Activated T-helper 2 cell treated with anti-CD3 and anti-CD28 coated beads, Interferon-gamma antibody, Interleukin-2, Interleukin-4, amounts not matched to agents 10 μg/mL and 5 μg/mL and 100 μg/mL, durations not matched to agents 14 hours and 24 hours and 36 hours (primary cell): Measurements from ENCODE around the gene MX1. TPM values are rescaled to one million over a fixed set of nuclear protein-coding genes. Genes with fewer than 3 reads are reported as not detected.

Source experiments
- DNase-seq: peaks from one replicate; pipeline ENCODE4 v3.0.0; 2021; ENCODE audit warnings: low spot score
- H3K27ac Mint-ChIP-seq: one replicate; pipeline ENCODE4 v1.8.0; 2021; ENCODE audit warnings: mixed read lengths
- H3K27me3 Mint-ChIP-seq: one replicate; pipeline ENCODE4 v1.8.0; 2021; ENCODE audit warnings: low read depth, mixed read lengths
- H3K36me3 Mint-ChIP-seq: one replicate; pipeline ENCODE4 v1.8.0; 2021; ENCODE audit warnings: low read depth, mixed read lengths
- H3K4me1 Mint-ChIP-seq: one replicate; pipeline ENCODE4 v1.8.0; 2021; ENCODE audit warnings: low read depth, mixed read lengths
- H3K4me3 Mint-ChIP-seq: one replicate; pipeline ENCODE4 v1.8.0; 2021; ENCODE audit warnings: low read depth, mild to moderate bottlenecking, moderate library complexity, mixed read lengths
- H3K9me3 Mint-ChIP-seq: one replicate; pipeline ENCODE4 v1.8.0; 2021; ENCODE audit warnings: mixed read lengths
- intact Hi-C: fragments of 100-400 bp; cut with micrococcal nuclease; formaldehyde crosslinking; loops from one replicate; pipeline ENCODE4 v1.15.1; 2023
- total RNA-seq: library from RNA; stranded (reverse); gene quantifications from 2 replicates; pipeline ENCODE4 v1.2.3, GENCODE V29; 2022

The MX1 gene
- total RNA-seq, 1 donor from 2014 or later: 26.7 TPM

- H3K4me1 Mint-ChIP-seq: no peaks in the 10 kb centered on the region
- no peaks in the 10 kb centered on the region for H3K9me3 Mint-ChIP-seq
- intact Hi-C loops: no loop called here
- no peak for DNase-seq
- H3K27me3 Mint-ChIP-seq: no peaks in the 10 kb centered on the region
- no peak overlapping the region for H3K27ac Mint-ChIP-seq
- peaks cover 12% of the 10 kb centered on the region for H3K36me3 Mint-ChIP-seq
- no peak overlapping the region for H3K4me3 Mint-ChIP-seq
These were observed 27.8 kb upstream of the MX1 start for GRCh38 chr21:41398251-41398650.

- Mint-ChIP-seq H3K4me1 (no peaks in the 10 kb centered on the region), H3K27ac (no peak overlapping the region), H3K9me3 (no peaks in the 10 kb centered on the region), H3K27me3 (no peaks in the 10 kb centered on the region), H3K4me3 (no peak overlapping the region), H3K36me3 (peaks cover 12% of the 10 kb centered on the region)
- intact Hi-C loops: no loop called here
- DNase-seq: no peak
These were observed 27.2 kb upstream of the MX1 start for GRCh38 chr21:41398831-41399230.

- Mint-ChIP-seq H3K27ac (no peak overlapping the region), H3K36me3 (peaks cover 15% of the 10 kb centered on the region), H3K27me3 (no peaks in the 10 kb centered on the region), H3K9me3 (no peaks in the 10 kb centered on the region), H3K4me3 (no peak overlapping the region), H3K4me1 (no peaks in the 10 kb centered on the region)
- DNase-seq: no peak
- intact Hi-C loops: no loop called here
These were observed 26.7 kb upstream of the MX1 start for GRCh38 chr21:41399246-41399800.

GRCh38 chr21:41402231-41402630 is 23.8 kb upstream of the MX1 start:
- no peaks in the 10 kb centered on the region for H3K9me3 Mint-ChIP-seq
- peaks cover 16% of the 10 kb centered on the region for H3K36me3 Mint-ChIP-seq
- intact Hi-C loops: no loop called here
- no peak overlapping the region for H3K4me3 Mint-ChIP-seq
- H3K27me3 Mint-ChIP-seq: no peaks in the 10 kb centered on the region
- H3K4me1 Mint-ChIP-seq: no peaks in the 10 kb centered on the region
- H3K27ac Mint-ChIP-seq: no peak overlapping the region
- no peak for DNase-seq

DNA sequence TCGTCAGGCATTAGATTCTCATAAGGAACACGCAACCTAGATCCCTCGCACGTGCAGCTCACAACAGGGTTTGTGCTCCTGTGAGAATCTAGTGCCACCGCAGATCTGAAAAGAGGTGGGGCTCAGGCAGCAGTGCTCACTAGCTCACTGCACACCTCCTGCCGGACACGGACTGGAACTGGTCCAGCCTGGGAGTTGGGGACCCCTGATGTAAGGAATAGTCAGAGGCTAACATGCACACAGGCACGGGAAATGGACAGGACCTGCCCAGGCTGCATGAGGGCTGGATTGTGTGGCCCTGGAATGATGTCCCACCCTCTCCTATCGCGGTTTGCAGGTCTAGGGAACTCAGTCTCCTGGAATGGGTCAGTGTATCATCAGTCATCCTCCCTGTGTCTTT is 23.2 kb upstream of the MX1 start:
- Mint-ChIP-seq H3K4me1 (no peaks in the 10 kb centered on the region), H3K4me3 (no peak overlapping the region), H3K36me3 (peaks cover 12% of the 10 kb centered on the region), H3K27ac (no peak overlapping the region), H3K27me3 (no peaks in the 10 kb centered on the region), H3K9me3 (no peaks in the 10 kb centered on the region)
- DNase-seq: no peak
- intact Hi-C loops: no loop called here

GRCh38 chr21:41403331-41403730 is 22.7 kb upstream of the MX1 start:
- Mint-ChIP-seq H3K36me3 (peaks cover 14% of the 10 kb centered on the region), H3K27me3 (no peaks in the 10 kb centered on the region), H3K4me3 (no peak overlapping the region), H3K4me1 (no peaks in the 10 kb centered on the region), H3K9me3 (no peaks in the 10 kb centered on the region), H3K27ac (no peak overlapping the region)
- intact Hi-C loops: no loop called here
- no peak for DNase-seq

DNA sequence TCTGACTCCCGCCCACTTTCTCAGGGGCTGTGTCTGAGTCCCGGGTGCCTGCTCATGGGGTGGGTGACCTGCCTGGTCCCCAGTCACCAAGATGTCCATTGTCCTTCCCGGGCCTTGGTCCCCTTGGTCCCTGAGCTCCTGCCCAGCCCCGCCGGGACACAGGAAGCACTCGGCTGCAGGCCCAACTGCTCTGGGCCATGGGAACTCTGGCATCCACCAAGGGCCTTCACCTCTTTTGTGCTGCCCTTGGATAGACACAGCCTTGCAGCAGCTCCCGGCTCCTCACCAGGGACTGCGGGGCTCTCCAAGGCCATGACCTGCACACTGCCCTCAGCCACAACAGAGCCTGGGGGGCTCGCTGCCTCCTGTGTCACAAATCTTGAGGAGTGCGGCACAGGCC is 22.1 kb upstream of the MX1 start:
- no peak overlapping the region for H3K27ac Mint-ChIP-seq
- no peak for DNase-seq
- intact Hi-C loops: no loop called here
- no peak overlapping the region for H3K4me3 Mint-ChIP-seq
- H3K4me1 Mint-ChIP-seq: no peaks in the 10 kb centered on the region
- H3K27me3 Mint-ChIP-seq: no peaks in the 10 kb centered on the region
- peaks cover 21% of the 10 kb centered on the region for H3K36me3 Mint-ChIP-seq
- no peaks in the 10 kb centered on the region for H3K9me3 Mint-ChIP-seq

- Mint-ChIP-seq H3K4me3 (no peak overlapping the region), H3K27me3 (no peaks in the 10 kb centered on the region), H3K9me3 (no peaks in the 10 kb centered on the region), H3K27ac (no peak overlapping the region), H3K4me1 (no peaks in the 10 kb centered on the region), H3K36me3 (peaks cover 30% of the 10 kb centered on the region)
- intact Hi-C loops: no loop called here
- DNase-seq: no peak
These were observed 20.7 kb upstream of the MX1 start for GRCh38 chr21:41405321-41405720.

DNA sequence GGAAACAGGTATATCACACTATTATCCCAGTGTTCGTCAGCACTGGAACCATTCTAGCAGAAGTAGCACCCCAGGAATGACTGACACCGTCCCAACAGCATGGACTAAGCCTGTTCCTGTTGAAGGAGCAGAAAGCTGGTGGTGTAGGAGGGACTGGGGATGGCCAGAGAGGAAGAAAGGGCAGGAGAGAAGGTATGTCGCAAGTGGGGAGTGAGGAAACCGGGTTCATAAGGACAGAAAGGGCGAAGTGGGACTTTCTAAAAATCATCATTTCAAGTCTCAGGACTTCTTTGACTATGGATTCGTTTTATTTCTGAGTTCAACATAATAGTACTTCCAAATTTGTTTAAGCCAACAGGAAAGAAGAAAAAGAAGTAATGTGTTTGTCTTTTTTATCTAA is 19.7 kb upstream of the MX1 start:
- no peak overlapping the region for H3K27ac Mint-ChIP-seq
- H3K27me3 Mint-ChIP-seq: no peaks in the 10 kb centered on the region
- H3K9me3 Mint-ChIP-seq: no peaks in the 10 kb centered on the region
- intact Hi-C loops: no loop called here
- DNase-seq: no peak
- peaks cover 27% of the 10 kb centered on the region for H3K36me3 Mint-ChIP-seq
- H3K4me3 Mint-ChIP-seq: no peak overlapping the region
- no peaks in the 10 kb centered on the region for H3K4me1 Mint-ChIP-seq

DNA sequence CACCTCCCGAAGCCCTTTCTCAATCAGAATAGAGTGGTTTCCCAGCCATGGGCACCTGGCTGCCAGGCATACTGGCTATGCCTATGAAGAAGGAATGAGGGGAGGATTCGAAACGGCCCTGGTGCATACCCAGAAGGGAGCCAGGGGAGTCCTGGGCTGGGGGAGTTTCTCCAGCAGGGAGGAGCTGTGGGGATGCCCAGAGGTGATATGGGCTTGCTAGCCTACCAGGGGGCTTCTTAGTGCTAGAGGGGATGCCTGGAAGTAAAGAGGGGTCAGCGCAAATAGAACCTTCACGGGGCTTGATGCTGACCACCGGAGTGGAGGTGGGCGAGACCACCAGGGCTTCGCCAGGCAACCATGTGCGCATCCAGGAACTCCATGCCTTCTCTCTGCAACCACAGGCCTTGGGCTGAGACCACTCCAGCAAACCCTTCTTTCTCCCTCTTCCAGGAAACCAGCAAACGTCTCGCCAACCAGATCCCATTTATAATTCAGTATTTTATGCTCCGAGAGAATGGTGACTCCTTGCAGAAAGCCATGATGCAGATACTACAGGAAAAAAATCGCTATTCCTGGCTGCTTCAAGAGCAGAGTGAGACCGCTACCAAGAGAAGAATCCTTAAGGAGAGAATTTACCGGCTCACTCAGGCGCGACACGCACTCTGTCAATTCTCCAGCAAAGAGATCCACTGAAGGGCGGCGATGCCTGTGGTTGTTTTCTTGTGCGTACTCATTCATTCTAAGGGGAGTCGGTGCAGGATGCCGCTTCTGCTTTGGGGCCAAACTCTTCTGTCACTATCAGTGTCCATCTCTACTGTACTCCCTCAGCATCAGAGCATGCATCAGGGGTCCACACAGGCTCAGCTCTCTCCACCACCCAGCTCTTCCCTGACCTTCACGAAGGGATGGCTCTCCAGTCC is 18.2 kb upstream of the MX1 start:
- DNase-seq: no peak
- peaks cover 32% of the 10 kb centered on the region for H3K36me3 Mint-ChIP-seq
- peaks cover under 1% of the 10 kb centered on the region for H3K9me3 Mint-ChIP-seq
- H3K4me1 Mint-ChIP-seq: peaks cover 5% of the 10 kb centered on the region
- H3K4me3 Mint-ChIP-seq: no peak overlapping the region
- H3K27me3 Mint-ChIP-seq: peaks cover 10% of the 10 kb centered on the region
- intact Hi-C loops: no loop called here
- no peak overlapping the region for H3K27ac Mint-ChIP-seq

- DNase-seq: no peak
- H3K4me3 Mint-ChIP-seq: no peak overlapping the region
- intact Hi-C loops: no loop called here
- H3K27ac Mint-ChIP-seq: no peak overlapping the region
- peaks cover 5% of the 10 kb centered on the region for H3K9me3 Mint-ChIP-seq
- peaks cover 5% of the 10 kb centered on the region for H3K4me1 Mint-ChIP-seq
- peaks cover 33% of the 10 kb centered on the region for H3K27me3 Mint-ChIP-seq
- H3K36me3 Mint-ChIP-seq: peaks cover 28% of the 10 kb centered on the region
These were observed 15.7 kb upstream of the MX1 start for GRCh38 chr21:41410361-41410760.

DNA sequence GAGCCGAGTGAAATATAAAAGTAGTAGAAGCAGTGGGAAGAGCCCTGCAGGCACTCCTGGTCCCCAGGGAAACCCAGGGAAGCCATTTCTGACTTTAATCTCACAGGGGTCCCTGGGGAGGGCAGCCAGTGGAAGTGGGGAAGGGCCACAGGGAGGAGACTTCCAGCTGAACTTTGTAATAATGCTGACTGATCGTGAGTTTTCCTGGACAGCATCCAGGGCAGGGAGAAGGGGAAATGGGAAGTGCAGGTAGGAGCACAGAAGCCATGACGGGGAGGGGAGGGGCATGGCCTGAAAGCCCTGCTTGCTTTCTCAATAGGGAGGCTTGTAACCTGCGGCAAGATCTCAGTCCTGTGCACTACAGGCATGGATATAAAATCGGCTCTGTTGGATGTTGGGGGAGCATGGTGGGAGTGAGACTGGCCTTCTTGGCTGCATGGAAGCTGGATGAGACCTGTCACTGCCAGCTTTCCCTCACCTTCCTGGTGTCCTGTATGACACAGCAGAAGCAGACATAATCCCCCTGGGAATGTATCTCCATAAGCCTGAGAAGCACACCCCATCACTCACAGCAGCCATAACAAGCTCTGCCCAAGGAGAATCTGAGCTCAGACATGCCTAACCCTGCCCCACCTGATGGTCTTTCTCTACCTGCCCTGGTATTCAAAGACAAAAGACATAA is 15.1 kb upstream of the MX1 start:
- H3K9me3 Mint-ChIP-seq: peaks cover 5% of the 10 kb centered on the region
- no peak overlapping the region for H3K27ac Mint-ChIP-seq
- DNase-seq: no peak
- H3K36me3 Mint-ChIP-seq: peaks cover 28% of the 10 kb centered on the region
- intact Hi-C loops: no loop called here
- peaks cover 37% of the 10 kb centered on the region for H3K27me3 Mint-ChIP-seq
- peaks cover 5% of the 10 kb centered on the region for H3K4me1 Mint-ChIP-seq
- H3K4me3 Mint-ChIP-seq: no peak overlapping the region

GRCh38 chr21:41411449-41412089 is 14.5 kb upstream of the MX1 start:
- no peak for DNase-seq
- Mint-ChIP-seq H3K27me3 (peaks cover 39% of the 10 kb centered on the region), H3K9me3 (peaks cover 5% of the 10 kb centered on the region), H3K27ac (no peak overlapping the region), H3K36me3 (peaks cover 25% of the 10 kb centered on the region), H3K4me3 (no peak overlapping the region), H3K4me1 (peaks cover 5% of the 10 kb centered on the region)
- intact Hi-C loops: no loop called here
